GM19351 (cell line): ENCODE data around the gene SNX13.

Experiments used
- ATAC-seq: cut with Tn5 transposase; IDR thresholded peaks from one replicate; pipeline ENCODE4 v1.9.1; 2021; ENCODE audit warnings: mild to moderate bottlenecking, moderate library complexity; ENCODE audit not compliant: unreplicated experiment

The SNX13 gene

GRCh38 chr7:17792075-17792936 is 148.0 kb downstream of the SNX13 start:
- no peak for ATAC-seq

GRCh38 chr7:17787257-17787656 is 153.0 kb downstream of the SNX13 start:
- ATAC-seq, result no peak

- no peak for ATAC-seq
Measured at GRCh38 chr7:17786314-17786852, 153.9 kb downstream of the SNX13 start.

- no peak for ATAC-seq
Measured at GRCh38 chr7:17782216-17782549, 158.1 kb downstream of the SNX13 start.

GRCh38 chr7:17781491-17782215 is 158.6 kb downstream of the SNX13 start:
- no peak for ATAC-seq

GRCh38 chr7:17779381-17779780 is 160.9 kb downstream of the SNX13 start:
- ATAC-seq, result no peak

- ATAC-seq, result no peak
Measured at GRCh38 chr7:17774716-17775288, 165.5 kb downstream of the SNX13 start.

- no peak for ATAC-seq
Measured at GRCh38 chr7:17774248-17774647, 166.0 kb downstream of the SNX13 start.

GRCh38 chr7:17773289-17773626 is 167.0 kb downstream of the SNX13 start:
- no peak for ATAC-seq

GRCh38 chr7:17772581-17773288 is 167.6 kb downstream of the SNX13 start:
- ATAC-seq, result no peak

GRCh38 chr7:17771901-17772408 is 168.3 kb downstream of the SNX13 start:
- ATAC-seq, result no peak

GRCh38 chr7:17770710-17771375 is 169.5 kb downstream of the SNX13 start:
- no peak for ATAC-seq

- ATAC-seq, result peak; percentile 73
Measured at GRCh38 chr7:17769918-17770317, 170.4 kb downstream of the SNX13 start.

GRCh38 chr7:17758008-17758407 is 182.3 kb downstream of the SNX13 start:
- ATAC-seq, result no peak

- no peak for ATAC-seq
Measured at GRCh38 chr7:17746020-17746530, 194.2 kb downstream of the SNX13 start.

- ATAC-seq, result peak; percentile 90
Measured at GRCh38 chr7:17745610-17746009, 194.7 kb downstream of the SNX13 start.

GRCh38 chr7:17743316-17743715 is 197.0 kb downstream of the SNX13 start:
- ATAC-seq, result no peak

GRCh38 chr7:17741426-17741825 is 198.9 kb downstream of the SNX13 start:
- no peak for ATAC-seq
